C4-2B (cell line): ENCODE data around the gene TRPV6.

Source experiments
- H3K27ac ChIP-seq: fragments of 450-650 bp; 2 replicates; pipeline ENCODE4 v1.5.1; 2017
- CTCF ChIP-seq: fragments of 450-650 bp; conservative IDR thresholded peaks from 2 replicates; pipeline ENCODE4 v1.5.1; 2017; ENCODE audit warnings: mild to moderate bottlenecking
- ZFX ChIP-seq: fragments of 450-650 bp; IDR thresholded peaks from 2 replicates; pipeline ENCODE4 v1.6.1; 2017

The TRPV6 gene

GRCh38 chr7:142916508-142916907 is 31.0 kb upstream of the TRPV6 start:
- no peak overlapping the region for H3K27ac ChIP-seq
- TF ChIP-seq ZFX: no peak
- no peak for TF ChIP-seq CTCF

- peak overlapping the region; percentile 58; the same call in 1 of the 2 replicates for H3K27ac ChIP-seq
- no peak for TF ChIP-seq ZFX
- no peak for TF ChIP-seq CTCF
Observed at GRCh38 chr7:142915315-142915714, 29.8 kb upstream of the TRPV6 start.

DNA sequence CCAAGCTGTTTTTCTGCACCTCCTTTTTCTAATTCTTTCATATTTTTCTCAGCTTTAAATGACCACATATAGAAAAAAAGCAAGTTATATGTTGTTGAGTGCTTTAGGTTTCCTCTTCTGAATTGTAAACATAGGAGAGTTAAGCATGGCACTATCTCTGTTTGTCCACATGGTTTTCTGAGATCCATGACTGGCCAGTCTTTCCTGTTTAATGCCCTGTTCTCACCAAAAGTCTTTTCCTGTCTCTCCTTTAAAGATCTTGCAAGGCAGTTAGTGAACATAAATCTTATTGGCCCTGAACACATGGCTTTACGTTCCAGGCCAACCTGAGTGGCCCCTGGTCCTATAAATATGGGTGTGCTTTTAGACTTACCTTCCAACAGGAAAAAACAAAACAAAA is 28.6 kb upstream of the TRPV6 start:
- H3K27ac ChIP-seq: peak overlapping the region; percentile 58
- TF ChIP-seq CTCF: no peak
- no peak for TF ChIP-seq ZFX

DNA sequence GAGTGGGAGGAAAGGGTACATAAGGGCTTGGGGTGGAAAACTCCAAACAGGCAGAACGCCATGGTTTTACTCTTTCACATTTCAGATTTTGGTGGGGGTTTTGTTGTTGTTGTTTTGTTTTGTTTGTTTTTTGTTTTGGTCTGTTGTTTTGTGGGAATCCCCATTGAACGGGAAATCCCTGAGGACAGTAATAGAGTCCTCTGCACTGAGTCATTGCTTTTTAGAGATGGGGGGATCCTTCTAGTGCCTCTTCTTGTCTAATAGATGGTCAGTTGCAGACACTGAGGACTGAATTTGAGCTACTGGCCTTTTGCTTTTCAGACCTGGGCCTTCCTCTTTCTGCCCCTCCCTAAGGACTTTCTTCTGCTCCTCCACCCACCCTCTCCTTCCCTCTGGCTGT is 28.0 kb upstream of the TRPV6 start:
- no peak for TF ChIP-seq ZFX
- no peak for TF ChIP-seq CTCF
- H3K27ac ChIP-seq: peak overlapping the region; percentile 58

GRCh38 chr7:142913051-142913450 is 27.5 kb upstream of the TRPV6 start:
- H3K27ac ChIP-seq: no peak overlapping the region; the same call in 1 of the 2 replicates
- TF ChIP-seq ZFX: no peak
- TF ChIP-seq CTCF: no peak

GRCh38 chr7:142910481-142910880 is 24.9 kb upstream of the TRPV6 start:
- H3K27ac ChIP-seq: no peak overlapping the region
- TF ChIP-seq ZFX (no peak), CTCF (no peak)

- TF ChIP-seq CTCF: no peak; the same call in 1 of the 2 replicates
- TF ChIP-seq ZFX: no peak
- no peak overlapping the region for H3K27ac ChIP-seq
Observed at GRCh38 chr7:142910031-142910433, 24.5 kb upstream of the TRPV6 start.
